Smooth muscle cell (in vitro differentiated cells): Measurements from ENCODE around the gene TIMP4. TPM values are rescaled to one million over a fixed set of nuclear protein-coding genes. Genes with fewer than 3 reads are reported as not detected.

Source experiments
- DNase-seq: peaks from one replicate; lab custom pipeline; 2025; ENCODE audit not compliant: unreplicated experiment; lab: John Stamatoyannopoulos, UW
- H2AFZ ChIP-seq: fragments of 200-600 bp; sonication (generic); 2 replicates; pipeline ENCODE4 v1.6.0; 2016; ENCODE audit warnings: antibody characterized with exemption, low read depth, mild to moderate bottlenecking
- H3F3A ChIP-seq: fragments of 200-600 bp; sonication (generic); 2 replicates; pipeline ENCODE4 v1.6.0; 2017; ENCODE audit warnings: antibody characterized with exemption, low read depth
- H3K27ac ChIP-seq: fragments of 200-600 bp; sonication (generic); 2 replicates; pipeline ENCODE4 v1.5.1; 2016; ENCODE audit warnings: low read depth, mild to moderate bottlenecking
- H3K27me3 ChIP-seq: fragments of 200-600 bp; sonication (generic); 2 replicates; pipeline ENCODE4 v1.6.1; 2016; ENCODE audit warnings: low read depth, mild to moderate bottlenecking
- H3K36me3 ChIP-seq: fragments of 200-600 bp; sonication (generic); 2 replicates; pipeline ENCODE4 v1.5.1; 2016; ENCODE audit warnings: low read depth
- H3K4me1 ChIP-seq: fragments of 200-600 bp; sonication (generic); 2 replicates; pipeline ENCODE4 v1.5.1; 2016; ENCODE audit warnings: low read depth
- H3K4me2 ChIP-seq: fragments of 200-600 bp; sonication (generic); 2 replicates; pipeline ENCODE4 v1.6.0; 2016; ENCODE audit warnings: mild to moderate bottlenecking
- H3K4me3 ChIP-seq: fragments of 200-600 bp; sonication (generic); 2 replicates; pipeline ENCODE4 v1.5.1; 2016; ENCODE audit warnings: mild to moderate bottlenecking
- H3K79me2 ChIP-seq: fragments of 200-600 bp; sonication (generic); 2 replicates; pipeline ENCODE4 v1.6.0; 2016; ENCODE audit warnings: low read depth, mild to moderate bottlenecking
- H3K9ac ChIP-seq: fragments of 200-600 bp; sonication (generic); 2 replicates; pipeline ENCODE4 v1.6.0; 2016; ENCODE audit warnings: low read depth
- H3K9me3 ChIP-seq: fragments of 200-600 bp; sonication (generic); replicated peaks from 2 replicates; pipeline ENCODE4 v1.5.1; 2016; ENCODE audit warnings: low read depth
- H4K20me1 ChIP-seq: fragments of 200-600 bp; sonication (generic); 2 replicates; pipeline ENCODE4 v1.6.0; 2016; ENCODE audit warnings: low read depth
- CTCF ChIP-seq: fragments of 200-600 bp; sonication (generic); IDR thresholded peaks from 2 replicates; pipeline ENCODE4 v1.5.1; 2017; ENCODE audit warnings: borderline replicate concordance, mild to moderate bottlenecking, antibody characterized with exemption; ENCODE audit not compliant: insufficient read depth, poor library complexity, severe bottlenecking
- WGBS: methylation state at CpG from one replicate; pipeline ENCODE4 v1.1.7; 2016; ENCODE audit warnings: low lambda C conversion rate; 5-methylcytosine and 5-hydroxymethylcytosine counted together
- polyA plus RNA-seq: library from polyadenylated mRNA; unstranded; fragments of >200 nt; fragmentation: Nextera tagmentation; extraction: Ambion mirVana; gene quantifications from 2 replicates; pipeline ENCODE4 v1.2.1, GENCODE V29; 2016
- total RNA-seq: library from RNA; depleted of rRNA; stranded (reverse); fragments of >200 nt; gene quantifications from 2 replicates; pipeline ENCODE4 v1.2.3, GENCODE V29; 2014

TIMP4 gene
- total and polyA plus RNA-seq, 2 experiments from 2014 or later: 0.27 to 1.5 TPM

GRCh38 chr3:12175137-12175593 is 16.5 kb upstream of the TIMP4 start:
- Histone ChIP-seq H3K27ac (no peak overlapping the region), H3K27me3 (no peaks in the 10 kb centered on the region), H4K20me1 (no peaks in the 10 kb centered on the region), H3K79me2 (no peaks in the 10 kb centered on the region), H3K4me2 (no peak overlapping the region), H3K9ac (no peak overlapping the region), H3K4me1 (no peaks in the 10 kb centered on the region), H3F3A (no peaks in the 10 kb centered on the region), H3K4me3 (no peak overlapping the region), H2AFZ (no peak overlapping the region), H3K36me3 (no peaks in the 10 kb centered on the region), H3K9me3 (no peaks in the 10 kb centered on the region)
- TF ChIP-seq CTCF: no peak
- no peak for DNase-seq
- WGBS: 86% methylated on average over 1 of the region's 1 CpG

GRCh38 chr3:12170207-12170606 is 11.5 kb upstream of the TIMP4 start:
- Histone ChIP-seq H3F3A (no peaks in the 10 kb centered on the region), H3K4me1 (no peaks in the 10 kb centered on the region), H4K20me1 (no peaks in the 10 kb centered on the region), H3K4me3 (no peak overlapping the region), H2AFZ (no peak overlapping the region), H3K9ac (no peak overlapping the region), H3K27ac (no peak overlapping the region), H3K9me3 (no peaks in the 10 kb centered on the region), H3K79me2 (no peaks in the 10 kb centered on the region), H3K36me3 (no peaks in the 10 kb centered on the region), H3K27me3 (no peaks in the 10 kb centered on the region), H3K4me2 (no peak overlapping the region)
- DNase-seq: no peak
- no peak for TF ChIP-seq CTCF
- WGBS: 60% methylated on average over 2 of the region's 2 CpGs

GRCh38 chr3:12165909-12166308 is 7.2 kb upstream of the TIMP4 start:
- 88% methylated on average over 4 of the region's 4 CpGs for WGBS
- no peak for DNase-seq
- H3K27ac ChIP-seq: no peak overlapping the region
- no peak overlapping the region for H2AFZ ChIP-seq
- no peak overlapping the region for H3K9ac ChIP-seq
- H3K4me3 ChIP-seq: no peak overlapping the region
- no peaks in the 10 kb centered on the region for H3F3A ChIP-seq
- no peak for TF ChIP-seq CTCF
- no peak overlapping the region for H3K4me2 ChIP-seq
- H3K27me3 ChIP-seq: no peaks in the 10 kb centered on the region
- no peaks in the 10 kb centered on the region for H4K20me1 ChIP-seq
- no peaks in the 10 kb centered on the region for H3K9me3 ChIP-seq
- no peaks in the 10 kb centered on the region for H3K79me2 ChIP-seq
- H3K4me1 ChIP-seq: no peaks in the 10 kb centered on the region
- no peaks in the 10 kb centered on the region for H3K36me3 ChIP-seq

- DNase-seq: no peak
- no peaks in the 10 kb centered on the region for H3K79me2 ChIP-seq
- WGBS: 45% methylated on average over 4 of the region's 4 CpGs
- no peak overlapping the region for H3K27ac ChIP-seq
- H3K9ac ChIP-seq: no peak overlapping the region
- no peak overlapping the region for H3K4me3 ChIP-seq
- H4K20me1 ChIP-seq: no peaks in the 10 kb centered on the region
- peaks cover 3% of the 10 kb centered on the region for H3F3A ChIP-seq
- H3K4me2 ChIP-seq: peak overlapping the region; percentile 83
- H3K4me1 ChIP-seq: peaks cover 17% of the 10 kb centered on the region
- TF ChIP-seq CTCF: no peak
- H3K27me3 ChIP-seq: no peaks in the 10 kb centered on the region
- H3K36me3 ChIP-seq: no peaks in the 10 kb centered on the region
- H3K9me3 ChIP-seq: no peaks in the 10 kb centered on the region
- H2AFZ ChIP-seq: peak overlapping the region; percentile 93
These were observed 502 bp upstream of the TIMP4 start for GRCh38 chr3:12159227-12159601.
